HCEC 1CT (cell line): ENCODE measurements around the gene ZC3H12A.
"Not testable (repeated sequence)": the region's sequence is repeated elsewhere in the genome, so short reads cannot be mapped to it uniquely, and the experiment has no call there.

ENCODE experiments used
- DNase-seq: peaks from one replicate; pipeline ENCODE4 v3.0.0-alpha.2; 2017

Gene ZC3H12A

GRCh38 chr1:37506740-37507139 lies 32.4 kb downstream of the ZC3H12A start:
- DNase-seq, result no peak

DNA sequence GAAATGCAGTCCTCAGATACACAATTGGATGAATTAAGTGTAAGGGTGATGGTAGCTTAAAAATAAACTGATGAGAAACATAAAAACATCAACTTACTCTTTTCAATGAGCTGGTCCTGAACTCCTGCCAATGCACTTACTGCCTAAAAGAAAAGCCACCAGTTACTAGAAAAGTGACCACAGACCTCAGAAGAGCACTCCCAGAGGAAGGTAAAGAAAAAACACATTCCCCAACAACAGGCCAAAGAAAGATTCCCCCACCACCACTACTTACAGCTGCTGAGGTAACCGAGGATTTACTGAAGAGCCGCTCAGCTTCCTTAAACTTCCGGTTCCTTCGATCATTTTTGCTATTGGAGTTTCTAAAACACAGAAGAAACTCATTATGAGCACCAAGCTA lies 34.8 kb downstream of the ZC3H12A start:
- DNase-seq, result peak; percentile 43

DNA sequence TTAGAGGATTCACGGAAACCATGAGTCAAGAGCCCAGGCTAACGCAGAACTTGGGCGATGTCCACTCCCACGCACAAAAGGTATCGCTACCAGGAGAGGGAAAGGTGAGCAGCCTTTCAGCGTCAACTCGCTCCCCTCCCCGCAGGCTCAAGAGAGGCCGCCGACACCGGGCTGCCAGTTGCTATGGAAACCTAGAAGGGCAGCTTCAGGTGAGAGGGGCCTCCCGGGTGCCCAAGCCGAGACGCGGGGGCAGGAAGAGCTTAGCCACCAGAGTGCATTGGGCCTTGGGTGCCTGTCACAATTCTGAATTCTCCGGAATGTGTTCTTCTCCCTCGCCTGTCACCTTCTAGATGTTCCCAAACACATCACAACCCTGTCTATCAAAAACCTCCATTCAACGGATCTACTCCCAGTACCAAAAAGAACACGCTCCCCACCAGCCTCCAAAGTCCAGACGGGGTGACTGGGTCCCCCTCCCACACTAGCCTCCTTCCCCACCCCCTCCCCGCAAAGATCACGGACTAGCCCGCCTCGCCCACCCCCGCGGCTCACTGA lies 39.5 kb downstream of the ZC3H12A start:
- DNase-seq, result no peak

- peak; percentile 78 for DNase-seq
Measured at GRCh38 chr1:37514350-37515184, 40.2 kb downstream of the ZC3H12A start, which contains the start of gene MEAF6. Gene MEAF6 (minus strand): TSS chr1:37514766. CDS start chr1:37514746, 20 bp downstream.

GRCh38 chr1:37515185-37516034 lies 41.0 kb downstream of the ZC3H12A start:
- no peak for DNase-seq

GRCh38 chr1:37517569-37517968 lies 43.2 kb downstream of the ZC3H12A start:
- no peak for DNase-seq

GRCh38 chr1:37518241-37518640 lies 43.9 kb downstream of the ZC3H12A start:
- not testable (repeated sequence) for DNase-seq

- not testable (repeated sequence) for DNase-seq
Measured at GRCh38 chr1:37518929-37519328, 44.5 kb downstream of the ZC3H12A start.

GRCh38 chr1:37519613-37520012 lies 45.2 kb downstream of the ZC3H12A start:
- no peak for DNase-seq

GRCh38 chr1:37529888-37530287 lies 55.5 kb downstream of the ZC3H12A start:
- DNase-seq, result not testable (repeated sequence)

- DNase-seq, result not testable (repeated sequence)
Measured at GRCh38 chr1:37532418-37533156, 58.2 kb downstream of the ZC3H12A start.

- no peak for DNase-seq
Measured at GRCh38 chr1:37533317-37534093, 59.1 kb downstream of the ZC3H12A start.
